ENCODE results near the gene IFNGR1.

DNA sequence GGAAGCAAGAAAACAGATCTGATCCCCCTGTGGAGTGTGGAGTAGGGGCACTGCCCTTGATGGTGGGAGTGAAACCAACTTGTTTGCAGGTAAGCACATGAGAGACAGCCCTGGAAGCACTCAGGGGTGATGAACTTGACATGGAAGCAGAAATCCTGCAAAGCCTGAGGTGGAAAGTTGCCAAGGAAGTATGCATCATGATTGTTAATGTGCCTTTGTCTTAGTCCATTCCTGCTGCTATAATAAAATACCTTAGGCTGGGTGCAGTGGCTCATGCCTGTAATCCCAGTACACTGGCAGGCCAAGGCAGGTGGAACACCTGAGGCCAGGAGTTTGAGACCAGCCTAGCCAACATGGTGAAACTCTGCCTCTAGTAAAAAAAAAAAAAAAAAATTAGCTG, 40.2 kb upstream of the IFNGR1 start:
- TF ChIP-seq, protein P1, sequence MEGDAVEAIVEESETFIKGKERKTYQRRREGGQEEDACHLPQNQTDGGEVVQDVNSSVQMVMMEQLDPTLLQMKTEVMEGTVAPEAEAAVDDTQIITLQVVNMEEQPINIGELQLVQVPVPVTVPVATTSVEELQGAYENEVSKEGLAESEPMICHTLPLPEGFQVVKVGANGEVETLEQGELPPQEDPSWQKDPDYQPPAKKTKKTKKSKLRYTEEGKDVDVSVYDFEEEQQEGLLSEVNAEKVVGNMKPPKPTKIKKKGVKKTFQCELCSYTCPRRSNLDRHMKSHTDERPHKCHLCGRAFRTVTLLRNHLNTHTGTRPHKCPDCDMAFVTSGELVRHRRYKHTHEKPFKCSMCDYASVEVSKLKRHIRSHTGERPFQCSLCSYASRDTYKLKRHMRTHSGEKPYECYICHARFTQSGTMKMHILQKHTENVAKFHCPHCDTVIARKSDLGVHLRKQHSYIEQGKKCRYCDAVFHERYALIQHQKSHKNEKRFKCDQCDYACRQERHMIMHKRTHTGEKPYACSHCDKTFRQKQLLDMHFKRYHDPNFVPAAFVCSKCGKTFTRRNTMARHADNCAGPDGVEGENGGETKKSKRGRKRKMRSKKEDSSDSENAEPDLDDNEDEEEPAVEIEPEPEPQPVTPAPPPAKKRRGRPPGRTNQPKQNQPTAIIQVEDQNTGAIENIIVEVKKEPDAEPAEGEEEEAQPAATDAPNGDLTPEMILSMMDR (IDR thresholded peaks at IDR 0.05; ENCODE audit: low read depth, low read length, poor library complexity, severe bottlenecking), result no peak
- TF ChIP-seq EZH2phosphoT487 (IDR thresholded peaks at IDR 0.05; ENCODE audit: borderline replicate concordance, low read length), result no peak

Measured in DOHH2 (cell line).